IMR-90 (cell line): ENCODE measurements around the gene CT45A9. TPM values are rescaled to one million over a fixed set of nuclear protein-coding genes. Genes with fewer than 3 reads are reported as not detected.

Experiments used
- ATAC-seq: fragments of 200-7000 bp; cut with Tn5 transposase; 2 replicates; pipeline ENCODE4 v1.9.1; 2020; ENCODE audit warnings: low read depth, mild to moderate bottlenecking, moderate library complexity
- BruUV-seq: library from RNA; stranded (reverse); fragments of 400-500 nt; replicated peaks from 2 replicates; lab custom pipeline; 2021; lab: Mats Ljungman, UMichigan
- CTCF ChIA-PET: fragments of 300-600 bp; formaldehyde crosslinking; extraction: SDS; loops from one replicate; lab custom pipeline; 2021; ENCODE audit warnings: antibody characterized with exemption; lab: Yijun Ruan, JAX
- POLR2A ChIA-PET: fragments of 300-600 bp; sonication (Branson Sonifier 250); formaldehyde crosslinking; loops from one replicate; lab custom pipeline; 2022; ENCODE audit warnings: antibody characterized with exemption; ENCODE audit not compliant: unreplicated experiment; lab: Charles Lee
- DNase-seq: peaks from one replicate; pipeline ENCODE4 v3.0.0; 2013
- H2AFZ ChIP-seq: replicated peaks from 2 replicates; pipeline ENCODE3; 2013; ENCODE audit warnings: low read length, mild to moderate bottlenecking; ENCODE audit not compliant: poor library complexity
- H2AK5ac ChIP-seq: 2 replicates; pipeline ENCODE4 v1.6.1; 2013; ENCODE audit warnings: low read depth, low read length, inconsistent platforms
- H2AK9ac ChIP-seq: replicated peaks from 2 replicates; pipeline ENCODE3; 2013; ENCODE audit warnings: mild to moderate bottlenecking, low read depth, low read length, moderate library complexity; ENCODE audit not compliant: poor library complexity
- H2BK120ac ChIP-seq: 2 replicates; pipeline ENCODE4 v1.6.1; 2013; ENCODE audit warnings: low read depth, low read length, inconsistent platforms
- H2BK15ac ChIP-seq: 3 replicates; pipeline ENCODE4 v1.6.1; 2013; ENCODE audit warnings: low read depth, low read length, inconsistent platforms
- H2BK20ac ChIP-seq: 2 replicates; pipeline ENCODE4 v1.6.1; 2013; ENCODE audit warnings: low read depth, mild to moderate bottlenecking, inconsistent platforms, low read length, moderate library complexity
- H2BK5ac ChIP-seq: 2 replicates; pipeline ENCODE4 v1.6.1; 2013; ENCODE audit warnings: mild to moderate bottlenecking, low read depth, low read length, inconsistent platforms; ENCODE audit not compliant: poor library complexity, severe bottlenecking
- H3K14ac ChIP-seq: replicated peaks from 2 replicates; pipeline ENCODE4 v1.6.1; 2013; ENCODE audit warnings: low read depth, low read length, inconsistent platforms
- H3K18ac ChIP-seq: 2 replicates; pipeline ENCODE4 v1.6.1; 2013; ENCODE audit warnings: low read depth, low read length, control low read depth
- H3K23ac ChIP-seq: 2 replicates; pipeline ENCODE4 v1.6.1; 2013; ENCODE audit warnings: low read depth, low read length, inconsistent platforms
- H3K27ac ChIP-seq: 2 replicates; pipeline ENCODE4 v1.5.1; 2013; ENCODE audit warnings: mild to moderate bottlenecking, control low read depth, low read length; ENCODE audit not compliant: insufficient read depth
- H3K27me3 ChIP-seq: 2 replicates; pipeline ENCODE4 v1.6.1; 2013; ENCODE audit warnings: low read length; ENCODE audit not compliant: control insufficient read depth, insufficient read depth
- H3K36me3 ChIP-seq: 2 replicates; pipeline ENCODE4 v1.6.1; 2013; ENCODE audit warnings: low read length, mixed read lengths; ENCODE audit not compliant: control insufficient read depth, insufficient read depth
- H3K4ac ChIP-seq: 2 replicates; pipeline ENCODE4 v1.6.1; 2013; ENCODE audit warnings: low read depth, low read length, inconsistent platforms
- H3K4me1 ChIP-seq: 2 replicates; pipeline ENCODE4 v1.6.1; 2013; ENCODE audit warnings: low read length, mixed read lengths; ENCODE audit not compliant: control insufficient read depth, insufficient read depth
- H3K4me2 ChIP-seq: 2 replicates; pipeline ENCODE4 v1.6.1; 2013; ENCODE audit warnings: low read depth, mild to moderate bottlenecking, control low read depth, low read length, moderate library complexity
- H3K4me3 ChIP-seq: 2 replicates; pipeline ENCODE4 v1.5.1; 2013; ENCODE audit warnings: low read depth, mild to moderate bottlenecking, control low read depth, low read length, moderate library complexity; ENCODE audit not compliant: insufficient read depth
- H3K56ac ChIP-seq: 2 replicates; pipeline ENCODE4 v1.6.1; 2013; ENCODE audit warnings: low read length, inconsistent platforms; ENCODE audit not compliant: insufficient read depth; ENCODE audit errors: extremely low read depth
- H3K79me1 ChIP-seq, 2 experiments: 2 replicates each; pipeline ENCODE4 v1.6.1; 2013; ENCODE audit warnings: low read length in 2 of 2, inconsistent platforms in 1 of 2, low read depth in 1 of 2
- H3K9ac ChIP-seq: 2 replicates; pipeline ENCODE4 v1.6.1; 2013; ENCODE audit warnings: low read depth, low read length, control low read depth
- H3K9me1 ChIP-seq: 2 replicates; pipeline ENCODE4 v1.6.1; 2013; ENCODE audit warnings: low read length, inconsistent platforms; ENCODE audit not compliant: insufficient read depth
- H3K9me3 ChIP-seq: 2 replicates; pipeline ENCODE4 v1.6.1; 2013; ENCODE audit warnings: low read length; ENCODE audit not compliant: control insufficient read depth, insufficient read depth
- H4K20me1 ChIP-seq: 2 replicates; pipeline ENCODE4 v1.6.1; 2013; ENCODE audit warnings: low read length, inconsistent platforms; ENCODE audit not compliant: insufficient read depth
- H4K5ac ChIP-seq: 2 replicates; pipeline ENCODE4 v1.6.1; 2013; ENCODE audit warnings: mild to moderate bottlenecking, low read depth, low read length, control low read depth
- H4K8ac ChIP-seq, 2 experiments: 2 replicates each; pipeline ENCODE4 v1.6.1; 2013; ENCODE audit warnings: low read depth in 2 of 2, low read length in 2 of 2, control low read depth in 1 of 2, inconsistent platforms in 1 of 2
- H4K91ac ChIP-seq: 2 replicates; pipeline ENCODE4 v1.6.1; 2013; ENCODE audit warnings: low read depth, low read length, inconsistent platforms; ENCODE audit not compliant: insufficient read depth
- CEBPB ChIP-seq: IDR thresholded peaks from 2 replicates; pipeline ENCODE4 v1.6.1; 2012; ENCODE audit warnings: low read depth, low read length, improper control_type of control experiment
- FOS ChIP-seq: fragments of 150-350 bp; IDR thresholded peaks from 2 replicates; pipeline ENCODE4 v1.6.1; 2016; ENCODE audit warnings: low read depth, low read length
- MXI1 ChIP-seq: IDR thresholded peaks from 2 replicates; pipeline ENCODE4 v1.6.1; 2012; ENCODE audit warnings: low read depth, mild to moderate bottlenecking, low read length, moderate library complexity, borderline replicate concordance
- NFE2L2 ChIP-seq: fragments of 150-350 bp; IDR thresholded peaks from 2 replicates; pipeline ENCODE4 v1.6.1; 2016; ENCODE audit warnings: low read depth, mild to moderate bottlenecking, low read length
- POLR2A ChIP-seq: IDR thresholded peaks from 2 replicates; pipeline ENCODE4 v1.6.1; 2012; ENCODE audit warnings: mild to moderate bottlenecking, low read depth, low read length
- RAD21 ChIP-seq: IDR thresholded peaks from 2 replicates; pipeline ENCODE4 v1.6.1; 2012; ENCODE audit warnings: low read length, improper control_type of control experiment
- RCOR1 ChIP-seq: IDR thresholded peaks from 2 replicates; pipeline ENCODE4 v1.6.1; 2012; ENCODE audit warnings: mild to moderate bottlenecking, low read length, improper control_type of control experiment; ENCODE audit not compliant: insufficient replicate concordance
- WGBS, 2 experiments: methylation state at CpG; one replicate each; pipeline versions ENCODE4 v1.1.5 to v1.1.7; 2013; ENCODE audit warnings: missing lambda C conversion rate in 2 of 2; ENCODE audit not compliant: insufficient read length in 1 of 2; ENCODE audit errors: extremely low coverage in 2 of 2; 5-methylcytosine and 5-hydroxymethylcytosine counted together
- dilution Hi-C: fragments of 300-500 bp; cut with HindIII; formaldehyde crosslinking; loops from one replicate; pipeline ENCODE4 v1.14.3; 2018; ENCODE audit warnings: low sequenced_read_pairs; ENCODE audit not compliant: unreplicated experiment
- in situ Hi-C: fragments of 300-500 bp; cut with MboI; formaldehyde crosslinking; loops from 3 replicates; pipeline ENCODE4 v1.14.3; 2019; ENCODE audit warnings: low sequenced_read_pairs, inconsistent platforms, mixed read lengths
- intact Hi-C: fragments of 100-400 bp; cut with micrococcal nuclease; formaldehyde crosslinking; loops from 2 replicates; pipeline ENCODE4 v1.10.0; 2022
- polyA plus RNA-seq, 3 experiments: library from polyadenylated mRNA; depleted of rRNA; stranded (reverse); fragments of >200 nt; gene quantifications; 2 replicates each; pipeline ENCODE4 v1.2.3, GENCODE V29; 2012; ENCODE audit warnings: low replicate concordance in 1 of 3
- total RNA-seq: library from RNA; depleted of rRNA; stranded (reverse); fragments of >200 nt; gene quantifications from 2 replicates; pipeline ENCODE4 v1.2.3, GENCODE V29; 2012

Gene CT45A9
- total and polyA plus RNA-seq, 2 of the 4 experiments (the other 2 are of a cell fraction), result not detected

DNA sequence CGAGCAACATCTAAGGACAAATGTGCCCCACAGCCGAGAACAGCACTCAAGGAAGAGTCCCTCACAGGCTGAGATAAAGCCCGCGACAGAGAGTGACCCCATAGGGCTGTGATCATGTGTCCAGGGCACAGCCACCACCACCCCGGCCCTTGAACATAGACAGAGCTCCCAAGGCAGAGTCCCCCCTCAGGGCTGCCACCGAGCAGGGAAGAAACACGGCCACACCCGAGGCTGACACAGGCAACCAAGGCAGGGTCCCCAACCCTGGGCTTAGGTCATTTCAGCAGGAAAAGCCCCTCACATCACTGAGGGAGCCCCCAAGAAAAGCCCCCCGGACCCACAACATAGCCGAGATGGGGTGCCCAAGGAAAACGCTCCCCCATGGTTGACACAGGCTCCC lies 21.2 kb upstream of the CT45A9 start:
- H3K9me3 ChIP-seq, result peaks cover 3% of the 10 kb centered on the region; the same call in 1 of the 2 replicates
- H2BK20ac ChIP-seq, result no peak overlapping the region
- no peaks in the 10 kb centered on the region for H4K20me1 ChIP-seq
- no peak overlapping the region for H2BK5ac ChIP-seq
- H3K4me1 ChIP-seq, result no peaks in the 10 kb centered on the region
- H2BK120ac ChIP-seq, result no peak overlapping the region
- in situ Hi-C loops (no loop called here), intact Hi-C loops (no loop called here), dilution Hi-C loops (no loop called here)
- ATAC-seq (no peak), DNase-seq (no peak)
- no peak overlapping the region for H3K4ac ChIP-seq
- no peak overlapping the region for H3K4me2 ChIP-seq
- no peak overlapping the region for H3K14ac ChIP-seq
- no peak overlapping the region for H4K5ac ChIP-seq
- POLR2A ChIA-PET, result no interaction called here
- no peak overlapping the region for H3K18ac ChIP-seq
- H3K9ac ChIP-seq, result no peak overlapping the region
- no peaks in the 10 kb centered on the region for H3K79me1 ChIP-seq
- no peak overlapping the region for H4K8ac ChIP-seq
- WGBS, 2 experiments, result 60% methylated on average over 3 of the region's 11 CpGs; no CpG with 5 or more reads in 1 of the 2 experiments
- H2AK5ac ChIP-seq, result no peak overlapping the region
- H3K9me1 ChIP-seq, result no peaks in the 10 kb centered on the region
- no peak overlapping the region for H4K91ac ChIP-seq
- H2AK9ac ChIP-seq, result no peak overlapping the region
- H3K36me3 ChIP-seq, result no peaks in the 10 kb centered on the region
- no peak overlapping the region for H3K4me3 ChIP-seq
- no TSS peak for BruUV-seq
- H3K23ac ChIP-seq, result no peak overlapping the region
- TF ChIP-seq FOS, result no peak
- no peak for TF ChIP-seq NFE2L2
- TF ChIP-seq POLR2A, result no peak
- TF ChIP-seq RCOR1, result no peak
- no peak for TF ChIP-seq MXI1
- no peak for TF ChIP-seq CEBPB
- TF ChIP-seq RAD21, result no peak
- H3K27ac ChIP-seq, result no peak overlapping the region
- no peak overlapping the region for H3K56ac ChIP-seq
- H2BK15ac ChIP-seq, result no peak overlapping the region
- CTCF ChIA-PET, result no interaction called here
- no peaks in the 10 kb centered on the region for H3K27me3 ChIP-seq
- no peak overlapping the region for H2AFZ ChIP-seq
